ENCODE measurements around the gene DNM2.
"Not testable (repeated sequence)": the region's sequence is repeated elsewhere in the genome, so short reads cannot be mapped to it uniquely, and the experiment has no call there.

The DNM2 gene

GRCh38 chr19:10839114-10840050, 121.5 kb downstream of the DNM2 start:
- no peak for DNase-seq

- no peak for DNase-seq
These were observed 124.9 kb downstream of the DNM2 start for GRCh38 chr19:10842788-10843187.

GRCh38 chr19:10846500-10847202, 128.8 kb downstream of the DNM2 start:
- DNase-seq: no peak

- no peak for DNase-seq
These were observed 130.5 kb downstream of the DNM2 start, which contains the start of gene C19orf38 for GRCh38 chr19:10848230-10848856. Gene C19orf38 (plus strand): TSS chr19:10848415. CDS start chr19:10848509, 94 bp downstream.

GRCh38 chr19:10850631-10851030, 132.8 kb downstream of the DNM2 start:
- DNase-seq: no peak

GRCh38 chr19:10852098-10852800, 134.4 kb downstream of the DNM2 start:
- DNase-seq: no peak

- DNase-seq: no peak
These were observed 135.1 kb downstream of the DNM2 start for GRCh38 chr19:10852941-10853340.

- DNase-seq: no peak
These were observed 136.6 kb downstream of the DNM2 start for GRCh38 chr19:10854350-10855089.

GRCh38 chr19:10855879-10856522, 138.1 kb downstream of the DNM2 start:
- DNase-seq: peak; percentile 62

GRCh38 chr19:10856899-10857298, 139.0 kb downstream of the DNM2 start:
- DNase-seq: not testable (repeated sequence)

- peak; percentile 84 for DNase-seq
These were observed 140.4 kb downstream of the DNM2 start for GRCh38 chr19:10858204-10858828.

GRCh38 chr19:10861103-10861651, 143.3 kb downstream of the DNM2 start:
- DNase-seq: no peak

- no peak for DNase-seq
These were observed 144.8 kb downstream of the DNM2 start for GRCh38 chr19:10862561-10863106.

GRCh38 chr19:10863107-10863717, 145.3 kb downstream of the DNM2 start:
- no peak for DNase-seq

- DNase-seq: peak; percentile 92
These were observed 146.6 kb downstream of the DNM2 start for GRCh38 chr19:10864538-10864899.

GRCh38 chr19:10866495-10866894, 148.6 kb downstream of the DNM2 start:
- no peak for DNase-seq

- no peak for DNase-seq
These were observed 151.1 kb downstream of the DNM2 start for GRCh38 chr19:10868872-10869547.

- not testable (repeated sequence) for DNase-seq
These were observed 152.0 kb downstream of the DNM2 start for GRCh38 chr19:10869872-10870311.

GRCh38 chr19:10870501-10870954, 152.6 kb downstream of the DNM2 start:
- DNase-seq: no peak

Measured in activated CD8-positive, alpha-beta memory T cell treated with anti-CD3 and anti-CD28 coated beads, Interleukin-2, amount 50 U/mL, for 48 hours (primary cell).